ENCODE results near the gene RPL13A.

Gene RPL13A

GRCh38 chr19:49486232-49486631, 1.2 kb upstream of the RPL13A start:
- DNase-seq (ENCODE audit: low spot score), result no peak

- DNase-seq (ENCODE audit: low spot score), result no peak
Measured at GRCh38 chr19:49486710-49487276, 615 bp upstream of the RPL13A start.

- no peak for DNase-seq (ENCODE audit: low spot score)
Measured at GRCh38 chr19:49488046-49488862, 846 bp downstream of the RPL13A start.

- DNase-seq (ENCODE audit: low spot score), result no peak
Measured at GRCh38 chr19:49488863-49489537, 1.6 kb downstream of the RPL13A start.

GRCh38 chr19:49489601-49490167, 2.3 kb downstream of the RPL13A start:
- DNase-seq (ENCODE audit: low spot score), result no peak

- DNase-seq (ENCODE audit: low spot score), result no peak
Measured at GRCh38 chr19:49490287-49491029, 3.0 kb downstream of the RPL13A start.

- no peak for DNase-seq (ENCODE audit: low spot score)
Measured at GRCh38 chr19:49491030-49491803, 3.8 kb downstream of the RPL13A start.

- DNase-seq (ENCODE audit: low spot score), result no peak
Measured at GRCh38 chr19:49491804-49492572, 4.6 kb downstream of the RPL13A start.

GRCh38 chr19:49492573-49493405, 5.4 kb downstream of the RPL13A start:
- peak; percentile 50 for DNase-seq (ENCODE audit: low spot score)

- no peak for DNase-seq (ENCODE audit: low spot score)
Measured at GRCh38 chr19:49496574-49497008, 9.2 kb downstream of the RPL13A start.

- DNase-seq (ENCODE audit: low spot score), result peak; percentile 70
Measured at GRCh38 chr19:49497047-49497788, 9.8 kb downstream of the RPL13A start.

- no peak for DNase-seq (ENCODE audit: low spot score)
Measured at GRCh38 chr19:49497789-49498103, 10.3 kb downstream of the RPL13A start.

GRCh38 chr19:49498475-49498874, 11.1 kb downstream of the RPL13A start:
- DNase-seq (ENCODE audit: low spot score), result no peak

GRCh38 chr19:49499030-49499670, 11.7 kb downstream of the RPL13A start:
- no peak for DNase-seq (ENCODE audit: low spot score)

GRCh38 chr19:49502866-49503581, 15.6 kb downstream of the RPL13A start:
- peak; percentile 83 for DNase-seq (ENCODE audit: low spot score)

GRCh38 chr19:49503582-49503962, 16.2 kb downstream of the RPL13A start:
- DNase-seq (ENCODE audit: low spot score), result no peak

GRCh38 chr19:49506575-49507105, 19.2 kb downstream of the RPL13A start:
- peak; percentile 71 for DNase-seq (ENCODE audit: low spot score)

Measured in SW480 (cell line).